Left colon (tissue), 2 donors: ENCODE data around the gene TMEM132E. TPM values are rescaled to one million over a fixed set of nuclear protein-coding genes. Genes with fewer than 3 reads are reported as not detected.

Experiments used
- ATAC-seq: fragments of 200-7000 bp; cut with Tn5 transposase; one replicate; pipeline ENCODE4 v1.9.1; 2020; ENCODE audit warnings: mild to moderate bottlenecking, moderate library complexity
- DNase-seq, 2 donors: peaks; one replicate each; pipeline ENCODE4 v3.0.0-alpha.2; 2020
- intact Hi-C, 2 donors: fragments of 100-400 bp; cut with DNase I in 1 of 2; cut with micrococcal nuclease in 1 of 2; formaldehyde crosslinking; loops; one replicate each; pipeline versions ENCODE4 v1.11.2 to v1.14.0; 2022; cut with DNase I, micrococcal nuclease
- total RNA-seq, 2 donors: library from RNA; stranded (reverse); fragmentation: NEBNext Ultra II Directional; extraction: Animal tissue kit (Norgen Biotek cat#: 25700); gene quantifications; one replicate each; pipeline ENCODE4 v1.2.1, GENCODE V29; 2021
- donor health status: DM: no; HTN: no; CAD: no.
- donor health status: DM: yes; HTN: yes; CAD: no.

Gene TMEM132E
- total RNA-seq, 2 donors from 2014 or later = not detected

GRCh38 chr17:34672176-34672785 lies 92.9 kb downstream of the TMEM132E start:
- no peak for DNase-seq
- intact Hi-C loops = no loop called here

GRCh38 chr17:34673516-34673915 lies 94.1 kb downstream of the TMEM132E start:
- no peak for DNase-seq

More at GRCh38 chr17:34672176-34672785, 92.9 kb downstream of the TMEM132E start:
- no peak for ATAC-seq

GRCh38 chr17:34673995-34674890 lies 94.9 kb downstream of the TMEM132E start:
- intact Hi-C loops = no loop called here
- DNase-seq (no peak), ATAC-seq (no peak)

More at GRCh38 chr17:34673516-34673915, 94.1 kb downstream of the TMEM132E start:
- no peak for ATAC-seq
- intact Hi-C loops = no loop called here

DNA sequence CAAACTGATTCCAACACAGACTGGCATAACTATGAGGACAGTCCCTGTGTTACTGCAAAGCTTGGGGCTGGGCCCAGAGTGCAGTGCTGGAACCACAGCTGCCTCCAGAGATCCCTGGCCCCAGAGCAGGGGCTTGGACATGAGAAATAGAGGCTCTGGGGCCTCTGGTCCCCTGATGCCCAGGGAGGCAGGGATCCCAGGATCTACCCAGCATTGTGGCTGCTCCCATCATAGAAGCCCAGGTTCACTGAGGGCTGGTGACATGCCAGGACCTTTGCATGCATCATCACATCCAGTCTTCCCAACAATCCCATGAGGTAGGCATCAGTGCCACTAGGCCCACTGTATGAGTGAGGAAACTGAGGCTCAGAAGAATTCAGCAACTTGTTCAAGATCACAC lies 95.8 kb downstream of the TMEM132E start:
- DNase-seq = no peak
- ATAC-seq = no peak
- intact Hi-C loops = no loop called here

DNA sequence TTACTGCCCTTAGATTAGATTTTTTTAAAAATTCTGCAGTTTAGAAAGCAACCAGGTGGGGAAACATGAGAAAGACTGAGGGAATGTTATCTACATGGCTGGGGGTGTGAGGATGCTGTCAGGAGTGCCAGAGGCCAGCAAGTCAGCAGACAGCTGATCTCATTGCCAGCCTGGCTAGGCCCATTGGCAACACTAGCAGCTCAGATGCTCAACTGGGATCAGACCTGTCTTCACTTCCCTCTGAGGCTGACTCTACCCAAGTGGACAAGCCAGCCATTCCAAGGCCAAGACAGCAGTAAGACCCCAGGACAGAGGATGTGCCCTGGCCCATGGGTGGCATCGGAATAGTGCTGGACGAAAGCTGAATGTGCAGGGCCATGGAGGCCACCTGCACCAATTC lies 96.2 kb downstream of the TMEM132E start:
- intact Hi-C loops = no loop called here
- no peak for ATAC-seq
- no peak for DNase-seq

DNA sequence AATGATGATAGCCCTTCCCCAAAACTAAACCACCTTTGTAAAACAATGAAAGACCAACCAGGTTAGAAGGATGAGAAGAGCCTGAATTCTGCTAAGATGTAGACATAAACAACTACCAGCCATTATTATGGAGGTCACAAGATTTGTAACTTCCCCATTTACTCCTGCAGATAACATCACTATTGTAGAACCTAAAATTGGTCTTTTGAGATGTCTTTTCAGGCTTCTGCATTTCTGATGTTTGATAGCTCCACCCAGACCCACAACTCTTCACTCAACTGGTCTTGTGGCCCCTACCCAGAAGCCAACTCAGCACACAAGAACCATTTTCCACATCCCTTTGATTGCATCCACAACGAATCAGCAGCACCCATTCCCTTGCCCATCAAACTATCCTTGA lies 100.8 kb downstream of the TMEM132E start:
- ATAC-seq (no peak), DNase-seq (no peak)
- intact Hi-C loops = no loop called here

DNA sequence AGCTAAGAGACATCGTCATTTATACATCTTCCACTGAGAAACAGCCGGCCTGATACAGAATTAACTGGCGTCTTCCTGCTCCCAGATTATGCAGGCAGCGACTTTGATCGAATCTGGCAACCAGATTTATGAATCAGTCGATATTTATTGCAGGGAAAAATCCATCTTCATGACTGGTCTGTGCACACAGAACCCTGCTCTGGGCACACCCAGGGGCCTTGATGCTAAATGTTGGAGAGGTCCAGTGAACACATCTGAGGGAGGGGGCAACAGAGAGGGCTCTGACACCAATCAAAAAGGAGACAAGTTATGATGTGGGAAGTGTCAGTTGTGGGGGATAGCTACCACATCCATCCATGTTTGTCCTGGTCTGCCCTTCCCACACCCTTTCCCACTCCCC lies 102.9 kb downstream of the TMEM132E start:
- intact Hi-C loops = no loop called here
- no peak for ATAC-seq
- no peak for DNase-seq

DNA sequence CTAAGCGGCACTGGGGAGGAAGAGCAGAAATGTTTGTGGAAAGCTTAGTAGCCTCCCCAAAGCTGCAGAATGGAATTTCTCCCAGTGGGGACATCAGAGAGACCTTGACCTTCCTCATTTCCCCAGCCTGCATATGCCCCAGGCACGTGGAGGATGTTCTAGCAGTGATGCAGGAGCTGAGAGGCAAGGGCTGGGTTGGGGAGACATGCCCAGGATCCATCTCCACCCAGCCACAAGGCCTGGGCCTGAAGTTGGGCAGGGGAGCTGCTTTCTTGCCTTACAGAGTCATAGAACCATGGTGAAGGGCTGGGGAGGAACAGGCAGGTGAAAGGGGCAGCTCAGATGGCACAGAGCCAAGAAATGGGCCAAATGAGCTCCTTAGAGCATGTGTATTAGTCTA lies 104.0 kb downstream of the TMEM132E start:
- intact Hi-C loops = no loop called here
- DNase-seq = no peak
- ATAC-seq = no peak

Other genes with a start within 250 kb of the TMEM132E start
- 1 to 10 TPM; 2.6 to 7.3 TPM for gene CCL13, start 223.1 kb upstream of the TMEM132E start, total RNA-seq
- not detected for gene CCL1, start 216.3 kb upstream of the TMEM132E start, total RNA-seq